ENCODE results near the gene TMEM203. TPM values are rescaled to one million over a fixed set of nuclear protein-coding genes. Genes with fewer than 3 reads are reported as not detected.
A peak's percentile ranks its signal among the peaks of the same experiment; 100 is the strongest.

TMEM203 gene
- total and polyA plus RNA-seq, 10 of the 15 experiments (the other 5 are each of a cell fraction or from before 2014, with no cell fraction given) = 7.2 to 68.1 (median 33.8) TPM

DNA sequence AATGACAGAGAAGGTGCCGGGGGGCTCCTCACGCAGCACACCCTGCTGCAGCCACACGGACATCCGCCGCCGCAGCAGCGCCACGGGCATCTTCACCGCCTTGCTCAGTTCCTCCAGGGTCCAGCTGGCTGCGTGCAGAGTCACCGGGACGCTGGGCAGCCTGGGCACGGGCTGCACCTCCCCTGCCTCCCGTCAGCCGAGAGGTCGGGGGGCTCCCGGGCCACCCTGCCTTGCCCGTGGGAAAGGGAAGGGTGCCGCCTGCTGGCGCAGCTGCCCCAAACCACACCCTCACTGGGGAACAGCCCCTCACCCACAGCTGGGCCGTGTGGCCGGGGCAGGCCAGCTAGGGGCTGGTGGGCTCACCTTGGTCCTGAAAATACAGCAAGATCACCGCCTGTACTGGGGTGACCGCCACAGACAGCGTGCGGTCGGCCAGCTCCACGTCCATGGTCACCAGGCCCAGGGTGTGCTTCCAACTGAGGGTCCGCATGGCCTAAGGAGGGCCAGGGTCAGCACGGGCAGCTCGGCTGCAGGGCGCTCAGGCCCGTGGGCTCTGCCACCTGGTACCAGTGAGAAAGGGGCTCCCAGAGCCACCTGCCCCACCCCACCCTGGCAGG is 30.0 kb downstream of the TMEM203 start:
- H3K79me2 ChIP-seq (ENCODE audit: control insufficient read depth, insufficient read depth, low read length) = no peaks in the 10 kb centered on the region
- WGBS (ENCODE audit: insufficient coverage, insufficient replicate concordance, low lambda C conversion rate, missing lambda C conversion rate) = 60% methylated on average over 33 of the region's 33 CpGs
- intact Hi-C loops (cut with micrococcal nuclease; ENCODE audit: unreplicated experiment) (no loop called here), in situ Hi-C loops (cut with MboI) (no loop called here)
- no peak overlapping the region for H2AFZ ChIP-seq (ENCODE audit: control insufficient read depth, low read depth, low read length)
- H3K9me3 ChIP-seq (replicated peaks; ENCODE audit: control insufficient read depth, insufficient read depth, low read length) = no peaks in the 10 kb centered on the region
- no peak overlapping the region for H3K9ac ChIP-seq (ENCODE audit: control insufficient read depth, insufficient read depth, low read length)
- ChIA-PET SMC1A (ENCODE audit: uncharacterized antibody, unreplicated experiment) (no interaction called here), POLR2A (interaction anchor here (1.2 to 2.1 kb wide), 2 partner anchors 19 to 25 kb away, joined by 3 to 9 read pairs; no protein-coding TSS in a partner anchor), RAD21 (ENCODE audit: unreplicated experiment) (no interaction called here), CTCF (interaction anchor here (0.8 to 2.4 kb wide), 6 partner anchors 23 to 80 kb away, joined by 3 to 13 read pairs (median 4); partner anchors contain the start of gene RNF224)
- no peaks in the 10 kb centered on the region; a peak in 1 of 4 replicates for H3K27me3 ChIP-seq (replicated peaks in 1 of 2; ENCODE audit: control insufficient read depth in 2 of 2, insufficient read depth in 2 of 2, low read length in 1 of 2)
- no peak overlapping the region for H3K4me3 ChIP-seq
- peaks cover 0 to 5% of the 10 kb centered on the region in 2 experiments; a peak in 2 of 4 replicates for H3K36me3 ChIP-seq (ENCODE audit: control insufficient read depth in 2 of 2, insufficient read depth in 2 of 2, low read length in 1 of 2)
- H4K20me1 ChIP-seq (ENCODE audit: control insufficient read depth, insufficient read depth) = no peaks in the 10 kb centered on the region
- no peak overlapping the region for H3K4me2 ChIP-seq (ENCODE audit: control insufficient read depth, insufficient read depth)
- peak; percentile 50 for ATAC-seq
- no peak for DNase-seq (ENCODE audit: low read depth, low spot score)
- BruUV-seq (replicated peaks) = no TSS peak
- H3K4me1 ChIP-seq (ENCODE audit: control insufficient read depth, insufficient read depth, low read length) = no peaks in the 10 kb centered on the region
- H3K27ac ChIP-seq (ENCODE audit: control insufficient read depth, insufficient read depth) = no peak overlapping the region
- no peak for FAIRE-seq
- TF ChIP-seq PAX5 (IDR thresholded peaks at IDR 0.05; ENCODE audit: borderline replicate concordance, low read depth, low read length) (no peak), ZNF622 (IDR thresholded peaks at IDR 0.05) (no peak), BMI1 (IDR thresholded peaks at IDR 0.05; ENCODE audit: borderline replicate concordance) (no peak), SMC3 (IDR thresholded peaks at IDR 0.05; ENCODE audit: borderline replicate concordance, low read length) (peak; percentile 25; the same call in 1 of the 2 replicates), ZNF384 (IDR thresholded peaks at IDR 0.05; ENCODE audit: borderline replicate concordance, low read depth, low read length) (no peak), STAT3 (IDR thresholded peaks at IDR 0.05; ENCODE audit: low read depth, low read length) (no peak), SMARCA5 (IDR thresholded peaks at IDR 0.05) (no peak), ESRRA (IDR thresholded peaks at IDR 0.05; ENCODE audit: low read length) (no peak), MTA3 (IDR thresholded peaks at IDR 0.05; ENCODE audit: borderline replicate concordance, low read length) (no peak), LARP7 (IDR thresholded peaks at IDR 0.05) (no peak), YY1 (IDR thresholded peaks at IDR 0.05; ENCODE audit: low read depth, low read length) (no peak), CTCF (IDR thresholded peaks at IDR 0.05 in 2 of 3, conservative IDR thresholded peaks at IDR 0.05 in 1 of 3; ENCODE audit: control insufficient read depth in 2 of 3, extremely low read depth in 1 of 3, insufficient read depth in 1 of 3, low read depth in 3 of 3, low read length in 3 of 3) (peak in 2 of 3 experiments; percentile 35 to 55; a peak in 4 of 6 replicates), IKZF2 (IDR thresholded peaks at IDR 0.05) (no peak), BCL3 (IDR thresholded peaks at IDR 0.05; ENCODE audit: borderline replicate concordance, insufficient read depth, low read depth, low read length, poor library complexity, severe bottlenecking) (no peak)
- TF ChIP-seq, protein P1, sequence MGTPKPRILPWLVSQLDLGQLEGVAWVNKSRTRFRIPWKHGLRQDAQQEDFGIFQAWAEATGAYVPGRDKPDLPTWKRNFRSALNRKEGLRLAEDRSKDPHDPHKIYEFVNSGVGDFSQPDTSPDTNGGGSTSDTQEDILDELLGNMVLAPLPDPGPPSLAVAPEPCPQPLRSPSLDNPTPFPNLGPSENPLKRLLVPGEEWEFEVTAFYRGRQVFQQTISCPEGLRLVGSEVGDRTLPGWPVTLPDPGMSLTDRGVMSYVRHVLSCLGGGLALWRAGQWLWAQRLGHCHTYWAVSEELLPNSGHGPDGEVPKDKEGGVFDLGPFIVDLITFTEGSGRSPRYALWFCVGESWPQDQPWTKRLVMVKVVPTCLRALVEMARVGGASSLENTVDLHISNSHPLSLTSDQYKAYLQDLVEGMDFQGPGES (IDR thresholded peaks at IDR 0.05) = no peak
- TF ChIP-seq, protein P2, sequence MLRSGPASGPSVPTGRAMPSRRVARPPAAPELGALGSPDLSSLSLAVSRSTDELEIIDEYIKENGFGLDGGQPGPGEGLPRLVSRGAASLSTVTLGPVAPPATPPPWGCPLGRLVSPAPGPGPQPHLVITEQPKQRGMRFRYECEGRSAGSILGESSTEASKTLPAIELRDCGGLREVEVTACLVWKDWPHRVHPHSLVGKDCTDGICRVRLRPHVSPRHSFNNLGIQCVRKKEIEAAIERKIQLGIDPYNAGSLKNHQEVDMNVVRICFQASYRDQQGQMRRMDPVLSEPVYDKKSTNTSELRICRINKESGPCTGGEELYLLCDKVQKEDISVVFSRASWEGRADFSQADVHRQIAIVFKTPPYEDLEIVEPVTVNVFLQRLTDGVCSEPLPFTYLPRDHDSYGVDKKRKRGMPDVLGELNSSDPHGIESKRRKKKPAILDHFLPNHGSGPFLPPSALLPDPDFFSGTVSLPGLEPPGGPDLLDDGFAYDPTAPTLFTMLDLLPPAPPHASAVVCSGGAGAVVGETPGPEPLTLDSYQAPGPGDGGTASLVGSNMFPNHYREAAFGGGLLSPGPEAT (IDR thresholded peaks at IDR 0.05; ENCODE audit: low read depth) = no peak

Data from GM12878 (cell line).